Measurements from ENCODE around the gene BOD1L1.

DNA sequence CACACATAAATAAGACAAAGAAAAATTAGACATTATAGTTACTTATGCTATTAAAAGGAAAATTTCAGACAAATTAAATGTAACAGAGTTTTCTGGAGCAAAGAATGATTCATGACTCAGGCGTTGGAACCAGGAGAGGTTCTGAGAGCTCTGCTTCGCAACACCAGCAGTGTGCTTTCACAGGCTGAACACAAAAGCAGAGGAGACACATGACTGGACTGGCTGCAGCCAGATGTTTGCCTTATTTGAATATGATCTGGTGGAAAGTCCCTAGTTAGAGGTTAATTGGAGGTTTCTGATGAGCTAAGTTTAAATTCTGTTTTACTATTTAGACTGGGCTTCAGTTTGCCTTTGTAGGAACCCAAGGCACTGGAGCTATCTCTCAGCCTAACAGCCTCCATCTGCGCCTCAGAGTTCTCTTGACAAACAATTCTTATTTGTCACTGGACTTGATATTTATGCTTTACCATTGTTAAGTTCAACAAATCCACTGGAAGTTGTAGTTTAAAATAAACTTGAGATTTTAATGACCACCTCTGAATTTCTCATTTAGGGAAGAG, 16.2 kb downstream of the BOD1L1 start:
- no peak for TF ChIP-seq POLR2AphosphoS5 (IDR thresholded peaks at IDR 0.05; ENCODE audit: low read depth, low read length)
- no peak for TF ChIP-seq SIN3A (IDR thresholded peaks at IDR 0.05; ENCODE audit: borderline replicate concordance, insufficient read depth, low read length)
- no peak for TF ChIP-seq TAF1 (IDR thresholded peaks at IDR 0.05; ENCODE audit: borderline replicate concordance, insufficient read depth, low read length)
- TF ChIP-seq FOXP2 (optimal IDR thresholded peaks at IDR 0.05; ENCODE audit: borderline replicate concordance, extremely low read depth, extremely low read length, insufficient read depth): no peak
- TF ChIP-seq, protein P1, sequence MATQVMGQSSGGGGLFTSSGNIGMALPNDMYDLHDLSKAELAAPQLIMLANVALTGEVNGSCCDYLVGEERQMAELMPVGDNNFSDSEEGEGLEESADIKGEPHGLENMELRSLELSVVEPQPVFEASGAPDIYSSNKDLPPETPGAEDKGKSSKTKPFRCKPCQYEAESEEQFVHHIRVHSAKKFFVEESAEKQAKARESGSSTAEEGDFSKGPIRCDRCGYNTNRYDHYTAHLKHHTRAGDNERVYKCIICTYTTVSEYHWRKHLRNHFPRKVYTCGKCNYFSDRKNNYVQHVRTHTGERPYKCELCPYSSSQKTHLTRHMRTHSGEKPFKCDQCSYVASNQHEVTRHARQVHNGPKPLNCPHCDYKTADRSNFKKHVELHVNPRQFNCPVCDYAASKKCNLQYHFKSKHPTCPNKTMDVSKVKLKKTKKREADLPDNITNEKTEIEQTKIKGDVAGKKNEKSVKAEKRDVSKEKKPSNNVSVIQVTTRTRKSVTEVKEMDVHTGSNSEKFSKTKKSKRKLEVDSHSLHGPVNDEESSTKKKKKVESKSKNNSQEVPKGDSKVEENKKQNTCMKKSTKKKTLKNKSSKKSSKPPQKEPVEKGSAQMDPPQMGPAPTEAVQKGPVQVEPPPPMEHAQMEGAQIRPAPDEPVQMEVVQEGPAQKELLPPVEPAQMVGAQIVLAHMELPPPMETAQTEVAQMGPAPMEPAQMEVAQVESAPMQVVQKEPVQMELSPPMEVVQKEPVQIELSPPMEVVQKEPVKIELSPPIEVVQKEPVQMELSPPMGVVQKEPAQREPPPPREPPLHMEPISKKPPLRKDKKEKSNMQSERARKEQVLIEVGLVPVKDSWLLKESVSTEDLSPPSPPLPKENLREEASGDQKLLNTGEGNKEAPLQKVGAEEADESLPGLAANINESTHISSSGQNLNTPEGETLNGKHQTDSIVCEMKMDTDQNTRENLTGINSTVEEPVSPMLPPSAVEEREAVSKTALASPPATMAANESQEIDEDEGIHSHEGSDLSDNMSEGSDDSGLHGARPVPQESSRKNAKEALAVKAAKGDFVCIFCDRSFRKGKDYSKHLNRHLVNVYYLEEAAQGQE (IDR thresholded peaks at IDR 0.05; ENCODE audit: insufficient read depth in 1 of 2, low read depth in 2 of 2, low read length in 2 of 2): no peak
